Breast epithelium (tissue), 4 donors: ENCODE results near the gene DNM3. TPM values are rescaled to one million over a fixed set of nuclear protein-coding genes. Genes with fewer than 3 reads are reported as not detected.
A peak's percentile ranks its signal among the peaks of the same experiment; 100 is the strongest.

Source experiments
- DNase-seq, 2 donors: peaks; one replicate each; pipeline ENCODE4 v3.0.0-alpha.2; 2019; ENCODE audit warnings: low spot score in 2 of 2
- H3K27ac ChIP-seq, 2 donors: fragments of 200-600 bp; sonication (generic) in 1 of 2; one replicate each; pipeline ENCODE4 v1.5.1; 2016 to 2019; ENCODE audit warnings: mild to moderate bottlenecking in 1 of 2
- H3K27me3 ChIP-seq, 2 donors: fragments of 200-600 bp; sonication (generic) in 1 of 2; one replicate each; pipeline versions ENCODE4 v1.5.1 to v1.6.0; 2017 to 2019; ENCODE audit warnings: control low read depth in 1 of 2, mild to moderate bottlenecking in 1 of 2
- H3K36me3 ChIP-seq: fragments of 200-600 bp; one replicate; pipeline ENCODE4 v1.5.1; 2019
- H3K4me1 ChIP-seq, 2 donors: fragments of 200-600 bp; sonication (generic); one replicate each; pipeline ENCODE4 v1.5.1; 2016 to 2019; ENCODE audit warnings: control low read depth in 1 of 2
- H3K4me3 ChIP-seq, 3 donors: fragments of 200-600 bp; sonication (generic); 1 replicate in 2 of 3; 2 replicates in 1 of 3; pipeline ENCODE4 v1.5.1; 2016 to 2019; ENCODE audit warnings: mild to moderate bottlenecking in 3 of 3, moderate library complexity in 2 of 3
- H3K9me3 ChIP-seq, 2 donors: fragments of 200-600 bp; sonication (generic) in 1 of 2; one replicate each; pipeline ENCODE4 v1.5.1; 2016 to 2019; ENCODE audit warnings: control low read depth in 1 of 2
- POLR2A ChIP-seq: fragments of 450-650 bp; IDR thresholded peaks from one replicate; pipeline ENCODE4 v1.6.1; 2016; ENCODE audit warnings: antibody characterized with exemption, mild to moderate bottlenecking, moderate library complexity
- POLR2AphosphoS5 ChIP-seq, 3 donors: sonication (generic); formaldehyde crosslinking; IDR thresholded peaks; one replicate each; pipeline ENCODE4 v1.6.1; 2017; ENCODE audit warnings: antibody characterized with exemption in 3 of 3
- intact Hi-C: fragments of 100-400 bp; cut with DNase I; formaldehyde crosslinking; loops from one replicate; pipeline ENCODE4 v1.15.1; 2023; ENCODE audit warnings: low total_unique reads
- total RNA-seq, 3 donors: library from RNA; depleted of rRNA; stranded (reverse); fragments of >200 nt; gene quantifications; one replicate each; pipeline ENCODE4 v1.1.0, GENCODE V29; 2016
- TF ChIP-seq, protein P1 (sequence below), 3 donors: fragments of 450-650 bp; IDR thresholded peaks; one replicate each; pipeline ENCODE4 v1.5.1; 2016 to 2017; ENCODE audit warnings: antibody characterized with exemption in 3 of 3, mild to moderate bottlenecking in 3 of 3, moderate library complexity in 3 of 3

Gene DNM3
- total RNA-seq, 3 donors from 2014 or later, result 5.1 to 7.5 (median 6.6) TPM

DNA sequence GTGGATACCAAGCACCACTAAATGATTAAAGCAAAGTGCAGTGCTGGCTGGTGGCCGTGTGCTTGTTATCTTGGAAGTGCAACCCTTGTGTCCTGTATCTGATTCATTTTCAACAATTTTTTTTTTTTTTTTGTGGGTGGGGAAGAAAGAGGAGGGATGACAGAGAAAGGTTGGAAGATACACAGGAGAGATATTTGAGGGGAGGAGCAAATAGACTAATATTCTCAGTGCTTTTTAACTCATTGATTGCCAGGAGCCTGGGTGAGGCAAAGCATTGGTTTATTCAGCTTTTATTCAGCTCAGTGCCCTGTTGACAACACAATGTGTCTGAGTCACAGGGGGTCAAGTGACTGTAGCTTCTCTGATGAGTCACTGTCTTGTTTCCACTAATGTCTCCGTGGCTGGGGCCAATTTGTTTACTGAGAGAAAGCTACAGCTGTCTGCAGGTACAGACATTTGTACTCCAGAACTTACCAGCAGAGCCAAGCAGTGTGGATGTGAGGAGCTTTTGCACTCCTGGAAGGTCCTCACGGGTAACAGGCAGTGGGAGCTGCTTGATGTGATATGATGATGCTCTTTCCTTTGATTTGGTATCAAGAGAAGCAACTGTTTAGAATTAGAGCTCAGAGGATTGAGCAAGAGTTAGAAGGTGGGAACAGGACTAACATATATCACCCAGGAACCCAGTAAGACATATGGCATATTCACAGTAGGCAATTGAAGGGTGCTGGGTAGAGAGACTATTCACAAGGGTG is 23.6 kb upstream of the DNM3 start:
- Histone ChIP-seq H3K27me3 (no peaks in the 10 kb centered on the region), H3K9me3 (no peaks in the 10 kb centered on the region), H3K36me3 (no peaks in the 10 kb centered on the region), H3K27ac (peak overlapping the region in 1 of 2 donors; percentile 3), H3K4me1 (no peaks in the 10 kb centered on the region), H3K4me3 (no peak overlapping the region)
- no peak for TF ChIP-seq POLR2AphosphoS5 (IDR thresholded peaks at IDR 0.05)
- TF ChIP-seq POLR2A, result no peak
- TF ChIP-seq, protein P1, sequence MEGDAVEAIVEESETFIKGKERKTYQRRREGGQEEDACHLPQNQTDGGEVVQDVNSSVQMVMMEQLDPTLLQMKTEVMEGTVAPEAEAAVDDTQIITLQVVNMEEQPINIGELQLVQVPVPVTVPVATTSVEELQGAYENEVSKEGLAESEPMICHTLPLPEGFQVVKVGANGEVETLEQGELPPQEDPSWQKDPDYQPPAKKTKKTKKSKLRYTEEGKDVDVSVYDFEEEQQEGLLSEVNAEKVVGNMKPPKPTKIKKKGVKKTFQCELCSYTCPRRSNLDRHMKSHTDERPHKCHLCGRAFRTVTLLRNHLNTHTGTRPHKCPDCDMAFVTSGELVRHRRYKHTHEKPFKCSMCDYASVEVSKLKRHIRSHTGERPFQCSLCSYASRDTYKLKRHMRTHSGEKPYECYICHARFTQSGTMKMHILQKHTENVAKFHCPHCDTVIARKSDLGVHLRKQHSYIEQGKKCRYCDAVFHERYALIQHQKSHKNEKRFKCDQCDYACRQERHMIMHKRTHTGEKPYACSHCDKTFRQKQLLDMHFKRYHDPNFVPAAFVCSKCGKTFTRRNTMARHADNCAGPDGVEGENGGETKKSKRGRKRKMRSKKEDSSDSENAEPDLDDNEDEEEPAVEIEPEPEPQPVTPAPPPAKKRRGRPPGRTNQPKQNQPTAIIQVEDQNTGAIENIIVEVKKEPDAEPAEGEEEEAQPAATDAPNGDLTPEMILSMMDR (IDR thresholded peaks at IDR 0.05), result no peak
- intact Hi-C loops, result no loop called here
- DNase-seq, result no peak

DNA sequence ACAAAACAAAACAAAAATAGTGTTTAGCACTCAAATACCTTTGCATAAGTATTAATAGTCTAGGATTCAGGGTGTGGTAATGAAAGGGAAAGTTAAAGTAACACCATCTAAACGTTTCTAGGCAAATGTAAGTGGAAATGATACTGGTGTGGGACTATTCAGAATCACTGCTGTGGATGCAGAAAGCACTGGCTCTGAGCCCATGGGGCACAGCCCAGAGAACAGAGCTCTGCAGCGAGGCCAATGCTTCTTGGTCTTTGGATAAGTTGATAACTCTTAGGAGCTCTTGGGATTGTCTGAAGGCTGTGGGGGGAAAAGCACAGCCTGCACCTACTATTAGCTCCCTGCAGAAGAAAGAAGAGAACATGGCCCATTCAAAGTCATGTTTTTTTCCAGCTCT is 21.4 kb upstream of the DNM3 start:
- H3K27me3 ChIP-seq, result no peaks in the 10 kb centered on the region
- no peak overlapping the region for H3K4me3 ChIP-seq
- TF ChIP-seq, protein P1 (IDR thresholded peaks at IDR 0.05), result no peak
- TF ChIP-seq POLR2AphosphoS5 (IDR thresholded peaks at IDR 0.05) (no peak), POLR2A (no peak)
- intact Hi-C loops, result no loop called here
- no peaks in the 10 kb centered on the region for H3K36me3 ChIP-seq
- DNase-seq, result no peak
- H3K27ac ChIP-seq, result no peak overlapping the region
- H3K9me3 ChIP-seq, result no peaks in the 10 kb centered on the region
- no peaks in the 10 kb centered on the region for H3K4me1 ChIP-seq

DNA sequence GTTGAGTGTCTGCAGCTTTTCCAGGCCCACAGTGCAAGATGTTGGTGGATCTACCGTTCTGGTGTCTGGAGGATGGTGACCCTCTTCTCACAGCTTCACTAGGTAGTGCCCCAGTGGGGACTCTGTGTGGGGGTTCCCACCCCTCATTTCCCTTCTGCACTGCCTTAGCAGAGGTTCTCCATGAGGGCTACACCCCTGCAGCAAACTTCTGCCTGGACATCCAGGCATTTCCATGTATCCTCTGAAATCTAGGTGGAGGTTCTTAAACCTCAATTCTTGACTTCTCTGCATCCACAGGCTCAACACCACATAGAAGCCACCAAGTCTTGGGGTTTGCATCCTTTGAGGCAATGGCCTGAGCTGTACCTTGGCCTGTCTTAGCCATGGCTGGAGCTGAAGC is 14.3 kb upstream of the DNM3 start:
- intact Hi-C loops, result no loop called here
- Histone ChIP-seq H3K27me3 (no peaks in the 10 kb centered on the region), H3K27ac (no peak overlapping the region), H3K9me3 (peaks cover 6 to 15% of the 10 kb centered on the region in 2 donors), H3K4me3 (no peak overlapping the region), H3K4me1 (no peaks in the 10 kb centered on the region), H3K36me3 (no peaks in the 10 kb centered on the region)
- TF ChIP-seq POLR2AphosphoS5 (IDR thresholded peaks at IDR 0.05), result no peak
- no peak for DNase-seq

DNA sequence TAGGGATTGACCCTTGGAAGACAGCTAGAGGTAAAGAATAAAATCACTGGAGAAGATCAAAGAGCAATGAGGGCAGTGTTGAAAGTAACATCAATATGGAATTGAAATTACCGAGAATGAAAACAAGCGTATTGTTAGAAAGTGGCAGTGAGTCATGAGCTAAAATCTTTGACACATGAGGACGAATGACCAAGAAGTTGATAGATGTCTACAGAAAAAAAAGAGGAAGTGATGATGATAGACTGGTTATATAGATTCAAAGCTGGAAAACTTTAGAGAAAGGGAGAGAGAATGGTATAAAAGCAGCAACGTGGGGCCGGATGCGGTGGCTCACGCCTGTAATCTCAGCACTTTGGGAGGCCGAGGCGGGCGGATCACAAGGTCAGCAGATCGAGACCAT is 12.5 kb upstream of the DNM3 start:
- intact Hi-C loops, result loop anchor here (2.0 kb wide), 1 partner anchor 60 kb away; no protein-coding TSS in a partner anchor

DNA sequence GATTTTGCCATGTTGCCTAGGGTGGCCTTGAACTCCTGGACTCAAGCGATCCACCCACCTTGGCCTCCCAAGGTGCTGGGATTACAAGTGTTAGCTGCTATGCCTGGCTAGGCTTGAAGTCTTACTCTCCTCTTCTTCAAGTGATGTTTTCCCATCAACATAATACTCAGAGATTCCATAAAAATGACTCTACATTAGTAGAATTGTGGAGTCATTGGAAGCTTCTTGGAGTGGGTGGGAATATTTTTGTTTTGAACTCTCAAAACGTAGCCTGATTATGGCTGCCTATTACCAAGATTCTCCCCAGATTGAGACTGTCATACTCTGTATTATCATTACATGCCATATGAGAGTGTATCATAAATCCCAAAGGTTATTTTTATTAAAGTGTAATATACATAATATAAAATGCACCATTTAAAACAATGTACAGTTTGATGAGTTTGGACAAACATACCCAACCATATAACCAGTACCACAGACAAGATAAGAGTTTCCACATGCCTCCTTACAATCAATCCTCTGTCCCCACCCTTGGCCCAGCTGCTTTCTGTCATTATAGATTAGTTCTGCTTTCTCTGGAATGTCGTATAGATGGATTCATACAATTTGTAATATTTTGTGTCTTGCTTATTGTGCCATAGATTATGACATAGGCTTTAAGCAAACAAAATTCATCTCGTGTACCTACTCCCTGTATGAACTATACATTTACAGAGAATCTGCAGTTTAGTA is 8.0 kb upstream of the DNM3 start:
- Histone ChIP-seq H3K9me3 (no peaks in the 10 kb centered on the region), H3K27me3 (no peaks in the 10 kb centered on the region), H3K4me3 (no peak overlapping the region), H3K27ac (no peak overlapping the region), H3K36me3 (no peaks in the 10 kb centered on the region), H3K4me1 (no peaks in the 10 kb centered on the region)
- no peak for DNase-seq
- intact Hi-C loops, result no loop called here
- TF ChIP-seq, protein P1 (IDR thresholded peaks at IDR 0.05), result no peak
- TF ChIP-seq POLR2A, result no peak
- TF ChIP-seq POLR2AphosphoS5 (IDR thresholded peaks at IDR 0.05), result no peak

More for the DNA sequence above, 12.5 kb upstream of the DNM3 start:
- H3K36me3 ChIP-seq, result no peaks in the 10 kb centered on the region
- DNase-seq, result no peak
- no peak overlapping the region for H3K27ac ChIP-seq
- H3K4me3 ChIP-seq, result no peak overlapping the region
- no peak for TF ChIP-seq POLR2AphosphoS5 (IDR thresholded peaks at IDR 0.05)
- TF ChIP-seq POLR2A, result no peak
- TF ChIP-seq, protein P1 (IDR thresholded peaks at IDR 0.05), result no peak
- H3K27me3 ChIP-seq, result no peaks in the 10 kb centered on the region
- H3K9me3 ChIP-seq, result peaks cover 6 to 15% of the 10 kb centered on the region in 2 donors
- H3K4me1 ChIP-seq, result no peaks in the 10 kb centered on the region
